Right atrium auricular region (tissue), 2 donors: ENCODE measurements around the gene WDR81. TPM values are rescaled to one million over a fixed set of nuclear protein-coding genes. Genes with fewer than 3 reads are reported as not detected.
"Not testable (repeated sequence)": the region's sequence is repeated elsewhere in the genome, so short reads cannot be mapped to it uniquely, and the experiment has no call there.

Experiments used
- DNase-seq: peaks from one replicate; pipeline ENCODE4 v3.0.0-alpha.2; 2019; ENCODE audit warnings: low spot score
- H3K27ac ChIP-seq, 2 donors: fragments of 200-600 bp; sonication (generic); 1 replicate in 1 of 2; 2 replicates in 1 of 2; pipeline ENCODE4 v1.5.1; 2016 to 2019
- H3K27me3 ChIP-seq, 2 donors: fragments of 200-600 bp; sonication (generic); one replicate each; pipeline versions ENCODE4 v1.5.1 to v1.6.0; 2017 to 2019
- H3K36me3 ChIP-seq: fragments of 200-600 bp; sonication (generic); one replicate; pipeline ENCODE4 v1.5.1; 2016
- H3K4me1 ChIP-seq, 2 donors: fragments of 200-600 bp; sonication (generic); one replicate each; pipeline versions ENCODE4 v1.5.1 to v1.6.0; 2017 to 2019
- H3K4me3 ChIP-seq, 2 donors: fragments of 200-600 bp; sonication (generic); 1 replicate in 1 of 2; 2 replicates in 1 of 2; pipeline ENCODE4 v1.5.1; 2017 to 2019; ENCODE audit warnings: mild to moderate bottlenecking in 1 of 2, moderate library complexity in 1 of 2
- H3K9me3 ChIP-seq, 2 donors: fragments of 200-600 bp; sonication (generic); one replicate each; pipeline ENCODE4 v1.5.1; 2019
- CTCF ChIP-seq, 2 donors: fragments of 200-600 bp; sonication (generic); IDR thresholded peaks; one replicate each; pipeline ENCODE4 v1.5.1; 2019; ENCODE audit warnings: antibody characterized with exemption in 2 of 2
- total RNA-seq, 2 donors: library from RNA; depleted of rRNA; stranded (reverse); fragments of >200 nt; gene quantifications; one replicate each; pipeline ENCODE4 v1.1.0, GENCODE V29; 2016

The WDR81 gene
- total RNA-seq, 2 donors from 2014 or later: 10.9 to 17.9 TPM

GRCh38 chr17:1690544-1691221 is 33.8 kb upstream of the WDR81 start:
- no peaks in the 10 kb centered on the region for H3K27me3 ChIP-seq
- no peak for TF ChIP-seq CTCF (IDR thresholded peaks at IDR 0.05)

GRCh38 chr17:1693339-1693738 is 31.2 kb upstream of the WDR81 start:
- no peak for TF ChIP-seq CTCF (IDR thresholded peaks at IDR 0.05)
- no peak for DNase-seq
- Histone ChIP-seq H3K4me1 (no peaks in the 10 kb centered on the region), H3K27ac (no peak overlapping the region), H3K9me3 (no peaks in the 10 kb centered on the region), H3K36me3 (no peaks in the 10 kb centered on the region), H3K27me3 (no peaks in the 10 kb centered on the region), H3K4me3 (no peak overlapping the region)

More at GRCh38 chr17:1690544-1691221, 33.8 kb upstream of the WDR81 start:
- no peaks in the 10 kb centered on the region for H3K36me3 ChIP-seq
- no peaks in the 10 kb centered on the region for H3K4me1 ChIP-seq
- no peak overlapping the region for H3K27ac ChIP-seq
- H3K9me3 ChIP-seq: no peaks in the 10 kb centered on the region
- DNase-seq: no peak
- H3K4me3 ChIP-seq: no peak overlapping the region

GRCh38 chr17:1695365-1695764 is 29.1 kb upstream of the WDR81 start:
- Histone ChIP-seq H3K4me3 (no peak overlapping the region), H3K9me3 (no peaks in the 10 kb centered on the region), H3K27me3 (no peaks in the 10 kb centered on the region), H3K27ac (no peak overlapping the region), H3K36me3 (no peaks in the 10 kb centered on the region), H3K4me1 (no peaks in the 10 kb centered on the region)
- no peak for DNase-seq
- no peak for TF ChIP-seq CTCF (IDR thresholded peaks at IDR 0.05)

DNA sequence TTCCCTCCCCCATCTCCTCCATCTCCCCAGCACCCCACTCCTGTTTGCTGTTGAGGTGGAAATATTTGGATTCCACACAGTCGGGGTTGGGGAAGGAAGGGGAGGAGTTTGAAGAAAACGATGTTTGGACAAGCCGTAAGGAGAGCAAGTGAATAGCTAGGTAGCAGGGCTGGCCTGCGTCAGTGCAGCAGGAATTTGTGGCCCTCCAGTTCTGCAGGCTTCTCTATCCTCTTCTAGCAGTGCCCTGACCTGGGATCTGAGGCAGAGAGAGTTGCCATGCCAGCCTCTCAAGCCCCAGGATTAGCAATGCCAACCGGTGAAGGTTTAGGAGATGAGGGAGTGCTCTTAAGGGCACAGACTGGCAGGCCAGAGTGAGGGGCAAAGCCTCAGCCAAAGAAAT is 26.8 kb upstream of the WDR81 start:
- H3K4me3 ChIP-seq: no peak overlapping the region
- DNase-seq: no peak
- H3K27ac ChIP-seq: no peak overlapping the region

DNA sequence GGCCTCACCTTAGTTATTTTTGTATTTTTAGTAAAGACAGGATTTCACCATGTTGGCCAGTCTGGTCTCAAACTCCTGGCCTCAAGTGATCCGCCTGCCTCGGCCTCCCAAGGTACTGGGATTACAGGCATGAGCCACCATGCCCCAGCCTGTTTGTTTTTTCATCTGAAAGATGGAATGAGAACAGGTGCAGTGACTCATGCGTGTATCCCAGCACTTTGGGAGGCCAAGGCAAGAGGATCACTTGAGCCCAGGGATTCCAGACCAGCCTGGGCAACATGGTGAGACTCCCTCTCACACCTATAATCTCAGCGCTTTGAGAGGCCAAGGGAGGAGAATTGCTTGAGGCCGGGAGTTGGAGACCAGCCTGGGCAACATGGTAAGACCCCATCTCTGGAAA is 24.6 kb upstream of the WDR81 start:
- not testable (repeated sequence) for H3K9me3 ChIP-seq, H3K36me3 ChIP-seq, H3K4me1 ChIP-seq, H3K4me3 ChIP-seq, DNase-seq, H3K27ac ChIP-seq, H3K27me3 ChIP-seq

More for the DNA sequence above, 26.8 kb upstream of the WDR81 start:
- Histone ChIP-seq H3K27me3 (no peaks in the 10 kb centered on the region), H3K4me1 (no peaks in the 10 kb centered on the region), H3K36me3 (no peaks in the 10 kb centered on the region), H3K9me3 (no peaks in the 10 kb centered on the region)
- no peak for TF ChIP-seq CTCF (IDR thresholded peaks at IDR 0.05)

DNA sequence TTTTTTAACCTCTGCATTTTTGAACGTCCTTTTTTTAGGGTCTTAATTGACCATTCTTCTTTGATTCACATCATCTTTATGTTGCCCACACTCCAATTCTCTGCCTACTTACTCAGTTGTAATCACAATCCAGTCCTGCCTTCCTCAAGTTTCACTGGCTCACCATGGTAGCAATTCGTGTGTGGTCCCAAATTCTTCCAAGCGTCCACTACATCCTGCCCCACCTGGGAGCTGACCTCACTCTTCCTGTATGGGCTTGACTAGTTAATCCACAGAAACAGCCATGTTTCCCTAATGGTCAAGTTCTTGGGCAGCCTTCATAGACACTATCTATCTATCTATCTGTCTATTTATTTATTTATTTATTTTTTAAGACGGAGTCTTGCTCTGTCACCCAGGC is 21.4 kb upstream of the WDR81 start:
- TF ChIP-seq CTCF (IDR thresholded peaks at IDR 0.05): no peak
- Histone ChIP-seq H3K4me3 (no peak overlapping the region), H3K9me3 (no peaks in the 10 kb centered on the region), H3K4me1 (no peaks in the 10 kb centered on the region), H3K27me3 (no peaks in the 10 kb centered on the region), H3K27ac (no peak overlapping the region), H3K36me3 (peaks cover 9% of the 10 kb centered on the region)
- no peak for DNase-seq
